Neutrophil (primary cell): ENCODE data around the gene STAT1.

Source experiments
- H3K27ac ChIP-seq: fragments of 200-600 bp; sonication (generic); 2 replicates; pipeline ENCODE4 v1.5.1; 2016; ENCODE audit warnings: mild to moderate bottlenecking, moderate library complexity
- H3K27me3 ChIP-seq: fragments of 200-600 bp; sonication (generic); 2 replicates; pipeline ENCODE4 v1.6.0; 2016; ENCODE audit warnings: mild to moderate bottlenecking
- H3K36me3 ChIP-seq: fragments of 200-600 bp; sonication (generic); 2 replicates; pipeline ENCODE4 v1.5.1; 2017
- H3K4me1 ChIP-seq, 2 experiments: fragments of 200-600 bp in 1 of 2; sonication (generic) in 1 of 2; 1 replicate in 1 of 2; 2 replicates in 1 of 2; pipeline versions ENCODE4 v1.5.1 to v1.6.1; 2013 to 2016; ENCODE audit warnings: low read depth in 1 of 2, low read length in 1 of 2, mild to moderate bottlenecking in 1 of 2, moderate library complexity in 1 of 2; ENCODE audit not compliant: control insufficient read depth in 1 of 2, insufficient read depth in 1 of 2
- H3K4me3 ChIP-seq, 2 experiments: fragments of 200-600 bp in 1 of 2; sonication (generic) in 1 of 2; 1 replicate in 1 of 2; 2 replicates in 1 of 2; pipeline ENCODE4 v1.5.1; 2013 to 2016; ENCODE audit warnings: low read depth in 1 of 2, low read length in 1 of 2, mild to moderate bottlenecking in 1 of 2, moderate library complexity in 1 of 2
- H3K9me3 ChIP-seq: fragments of 200-600 bp; sonication (generic); 2 replicates; pipeline ENCODE4 v1.5.1; 2016
- CTCF ChIP-seq: fragments of 200-600 bp; sonication (generic); IDR thresholded peaks from 2 replicates; pipeline ENCODE4 v1.5.1; 2016; ENCODE audit warnings: antibody characterized with exemption

The STAT1 gene

GRCh38 chr2:190994148-190994547, 19.8 kb downstream of the STAT1 start:
- no peak overlapping the region for H3K27ac ChIP-seq

GRCh38 chr2:190993292-190993643, 20.7 kb downstream of the STAT1 start:
- H3K27me3 ChIP-seq, result no peaks in the 10 kb centered on the region
- peaks cover 100% of the 10 kb centered on the region for H3K36me3 ChIP-seq

More at GRCh38 chr2:190994148-190994547, 19.8 kb downstream of the STAT1 start:
- Histone ChIP-seq H3K36me3 (peaks cover 100% of the 10 kb centered on the region), H3K27me3 (no peaks in the 10 kb centered on the region), H3K4me1 (peaks cover 0 to 6% of the 10 kb centered on the region in 2 experiments), H3K9me3 (no peaks in the 10 kb centered on the region), H3K4me3 (no peak overlapping the region)
- TF ChIP-seq CTCF, result no peak

GRCh38 chr2:190990132-190990531, 23.8 kb downstream of the STAT1 start:
- Histone ChIP-seq H3K36me3 (peaks cover 100% of the 10 kb centered on the region), H3K4me1 (no peaks in the 10 kb centered on the region)
- TF ChIP-seq CTCF, result no peak

More at GRCh38 chr2:190993292-190993643, 20.7 kb downstream of the STAT1 start:
- Histone ChIP-seq H3K27ac (no peak overlapping the region), H3K9me3 (no peaks in the 10 kb centered on the region), H3K4me1 (peaks cover 0 to 6% of the 10 kb centered on the region in 2 experiments), H3K4me3 (no peak overlapping the region)
- TF ChIP-seq CTCF, result no peak

GRCh38 chr2:190988910-190989309, 25.1 kb downstream of the STAT1 start:
- Histone ChIP-seq H3K4me3 (no peak overlapping the region), H3K9me3 (no peaks in the 10 kb centered on the region), H3K4me1 (no peaks in the 10 kb centered on the region), H3K27me3 (no peaks in the 10 kb centered on the region), H3K36me3 (peaks cover 100% of the 10 kb centered on the region), H3K27ac (no peak overlapping the region)
- no peak for TF ChIP-seq CTCF

More at GRCh38 chr2:190990132-190990531, 23.8 kb downstream of the STAT1 start:
- Histone ChIP-seq H3K27me3 (no peaks in the 10 kb centered on the region), H3K27ac (no peak overlapping the region), H3K9me3 (no peaks in the 10 kb centered on the region), H3K4me3 (no peak overlapping the region)

- Histone ChIP-seq H3K27me3 (no peaks in the 10 kb centered on the region), H3K4me3 (no peak overlapping the region), H3K27ac (no peak overlapping the region), H3K9me3 (no peaks in the 10 kb centered on the region), H3K4me1 (no peaks in the 10 kb centered on the region), H3K36me3 (peaks cover 100% of the 10 kb centered on the region)
- no peak for TF ChIP-seq CTCF
Measured at GRCh38 chr2:190987938-190988337, 26.0 kb downstream of the STAT1 start.

GRCh38 chr2:190987116-190987515, 26.9 kb downstream of the STAT1 start:
- no peaks in the 10 kb centered on the region for H3K9me3 ChIP-seq
- H3K4me1 ChIP-seq, result no peaks in the 10 kb centered on the region
- H3K27ac ChIP-seq, result no peak overlapping the region
- H3K27me3 ChIP-seq, result no peaks in the 10 kb centered on the region
- peaks cover 100% of the 10 kb centered on the region for H3K36me3 ChIP-seq
- no peak overlapping the region for H3K4me3 ChIP-seq
- no peak for TF ChIP-seq CTCF
